K562 (cell line): Measurements from ENCODE around the gene TRNT1. TPM values are rescaled to one million over a fixed set of nuclear protein-coding genes. Genes with fewer than 3 reads are reported as not detected.

Source experiments
- ATAC-seq: fragments of 200-7000 bp; cut with Tn5 transposase; 3 replicates; pipeline ENCODE4 v1.9.1; 2020; ENCODE audit warnings: moderate library complexity
- BruUV-seq: library from RNA; stranded (reverse); fragments of 400-500 nt; replicated peaks from 2 replicates; lab custom pipeline; 2021; lab: Mats Ljungman, UMichigan
- CTCF ChIA-PET: fragments of 300-600 bp; formaldehyde crosslinking; extraction: SDS; loops from one replicate; lab custom pipeline; 2021; ENCODE audit warnings: low intra/inter-chr PET ratio; lab: Yijun Ruan, JAX
- POLR2A ChIA-PET: fragments of 300-600, 350-650 bp; sonication (Branson Sonifier 250); formaldehyde crosslinking; extraction: SDS; loops from one replicate; lab custom pipeline; 2021; ENCODE audit warnings: antibody characterized with exemption, inconsistent platforms; lab: Yijun Ruan, JAX
- DNase-seq, 4 experiments: peaks; one replicate each; pipeline versions ENCODE4 v3.0.0 to v3.0.0-alpha.2; 2011 to 2018; ENCODE audit warnings: low spot score in 3 of 4, mixed read lengths in 3 of 4; ENCODE audit errors: extremely low read depth in 1 of 4
- FAIRE-seq: peaks from 2 replicates; lab custom pipeline; 2011; peaks lifted over from hg19 to GRCh38; lab: Jason Lieb, UNC
- H2AFZ ChIP-seq: 2 replicates; pipeline ENCODE4 v1.6.0; 2011; ENCODE audit warnings: low read depth, low read length, control low read depth, inconsistent platforms
- H3K27ac ChIP-seq: fragments of 200-600 bp; 3 replicates; pipeline ENCODE4 v1.8.0; 2011; ENCODE audit warnings: low read depth, mild to moderate bottlenecking, control low read depth, inconsistent platforms, low read length, moderate library complexity, mixed read lengths; ENCODE audit errors: extremely low read depth
- H3K27me3 ChIP-seq, 2 experiments: fragments of 300-600 bp in 1 of 2; 2 replicates in 1 of 2; 3 replicates in 1 of 2; pipeline versions ENCODE4 v1.6.0 to v1.8.0; 2011; ENCODE audit warnings: inconsistent platforms in 2 of 2, low read length in 2 of 2, mild to moderate bottlenecking in 1 of 2, mixed read lengths in 1 of 2, moderate library complexity in 1 of 2; ENCODE audit not compliant: control insufficient read depth in 2 of 2, insufficient read depth in 2 of 2
- H3K36me3 ChIP-seq: fragments of 300-600 bp; 3 replicates; pipeline ENCODE4 v1.8.0; 2011; ENCODE audit warnings: mild to moderate bottlenecking, low read length, inconsistent platforms; ENCODE audit not compliant: control insufficient read depth, insufficient read depth
- H3K4me1 ChIP-seq, 2 experiments: fragments of 200-600 bp in 1 of 2; replicated peaks in 1 of 2; 2 replicates in 1 of 2; 3 replicates in 1 of 2; pipeline versions ENCODE4 v1.5.1 to v1.8.0; 2011; ENCODE audit warnings: inconsistent platforms in 2 of 2, low read length in 2 of 2, mild to moderate bottlenecking in 1 of 2, mixed read lengths in 1 of 2, moderate library complexity in 1 of 2; ENCODE audit not compliant: control insufficient read depth in 2 of 2, insufficient read depth in 2 of 2
- H3K4me2 ChIP-seq: 2 replicates; pipeline ENCODE4 v1.6.1; 2011; ENCODE audit warnings: low read length, control low read depth, inconsistent platforms, mixed read lengths; ENCODE audit not compliant: insufficient read depth
- H3K4me3 ChIP-seq: fragments of 200-600 bp; sonication (generic), shearing (Covaris generic); 2 replicates; pipeline ENCODE4 v1.5.1; 2016; ENCODE audit warnings: control low read depth, inconsistent platforms
- H3K79me2 ChIP-seq: fragments of 200-600 bp; 3 replicates; pipeline ENCODE4 v1.8.0; 2011; ENCODE audit warnings: low read length, inconsistent platforms; ENCODE audit not compliant: control insufficient read depth, insufficient read depth
- H3K9ac ChIP-seq, 2 experiments: 2 replicates each; pipeline versions ENCODE4 v1.6.0 to v1.6.1; 2011; ENCODE audit warnings: low read depth in 2 of 2, low read length in 2 of 2, control low read depth in 1 of 2, inconsistent platforms in 1 of 2, mild to moderate bottlenecking in 1 of 2, mixed read lengths in 1 of 2; ENCODE audit not compliant: insufficient read depth in 1 of 2
- H3K9me1 ChIP-seq: one replicate; pipeline ENCODE4 v1.6.0; 2011; ENCODE audit warnings: inconsistent platforms, mild to moderate bottlenecking, low read length, moderate library complexity; ENCODE audit not compliant: control insufficient read depth, insufficient read depth
- H3K9me3 ChIP-seq: replicated peaks from 2 replicates; pipeline ENCODE4 v1.5.1; 2011; ENCODE audit warnings: low read depth, low read length, inconsistent platforms; ENCODE audit not compliant: control insufficient read depth, insufficient read depth
- H4K20me1 ChIP-seq: replicated peaks from 2 replicates; pipeline ENCODE4 v1.6.1; 2011; ENCODE audit warnings: low read length, inconsistent platforms, mixed read lengths; ENCODE audit not compliant: control insufficient read depth, insufficient read depth
- ZNF280B ChIP-seq: fragments of 250-450 bp; sonication (Bioruptor Pico); IDR thresholded peaks from 2 replicates; pipeline ENCODE4 v1.5.1; 2021; ENCODE audit warnings: mild to moderate bottlenecking
- WGBS: fragments of 100-300 bp; shearing (Covaris generic); methylation state at CpG from one replicate; pipeline ENCODE4 v1.1.6; 2016; ENCODE audit warnings: low coverage, mixed read lengths; ENCODE audit not compliant: insufficient coverage; ENCODE audit errors: missing lambda C conversion rate; 5-methylcytosine and 5-hydroxymethylcytosine counted together
- in situ Hi-C: fragments of 300-500 bp; cut with MboI; formaldehyde crosslinking; loops from 4 replicates; pipeline ENCODE4 v1.15.0; 2018; ENCODE audit warnings: inconsistent platforms, mixed read lengths
- intact Hi-C: fragments of 100-400 bp; cut with micrococcal nuclease; formaldehyde crosslinking; loops from 2 replicates; pipeline ENCODE4 v1.14.2; 2022
- polyA plus RNA-seq, 8 experiments: library from polyadenylated mRNA; depleted of rRNA in 4 of 8; stranded (reverse) in 5 of 8; unstranded in 3 of 8; fragments of >200 nt; fragmentation: Nextera tagmentation in 2 of 8; fragmentation: Illumina TruSeq in 1 of 8; extraction: Ambion mirVana in 2 of 8; extraction: Trizol in 1 of 8; gene quantifications; 2 replicates each; pipeline versions ENCODE4 v1.2.1 to v1.2.3, GENCODE V29; 2011 to 2014; ENCODE audit warnings: inconsistent platforms in 1 of 8, missing spikeins in 1 of 8
- total RNA-seq, 7 experiments: library from RNA; depleted of rRNA in 6 of 7; stranded (reverse); fragments of >200 nt in 6 of 7; fragmentation: Illumina TruSeq in 2 of 7; extraction: Trizol in 2 of 7; gene quantifications; 2 replicates each; pipeline versions ENCODE4 v1.2.1 to v1.2.3, GENCODE V29; 2011 to 2021; ENCODE audit warnings: low replicate concordance in 1 of 7
- TF ChIP-seq, protein P1 (sequence below), 2 experiments: fragments of 450-650 bp; formaldehyde crosslinking in 1 of 2; IDR thresholded peaks; 2 replicates each; pipeline versions ENCODE4 v1.4.0 to v1.6.1; 2014 to 2020; ENCODE audit warnings: mild to moderate bottlenecking in 2 of 2, borderline replicate concordance in 1 of 2, low read depth in 1 of 2
- TF ChIP-seq, protein P2 (sequence below): fragments of 450-650 bp; IDR thresholded peaks from 2 replicates; pipeline ENCODE4 v1.7.1; 2018; ENCODE audit warnings: mild to moderate bottlenecking, low read depth; ENCODE audit not compliant: partially characterized antibody

Gene TRNT1
- total and polyA plus RNA-seq, 9 of the 15 experiments (the other 6 are each of a cell fraction or from before 2014, with no cell fraction given) = 38.1 to 58.2 (median 47.4) TPM

- intact Hi-C loops = no loop called here
- no peak overlapping the region for H3K27ac ChIP-seq
- no peak overlapping the region for H2AFZ ChIP-seq
- no peaks in the 10 kb centered on the region for H3K79me2 ChIP-seq
- in situ Hi-C loops = no loop called here
- peaks cover 5 to 6% of the 10 kb centered on the region in 2 experiments; a peak in 3 of 5 replicates for H3K27me3 ChIP-seq
- no TSS peak for BruUV-seq
- FAIRE-seq (no peak), ATAC-seq (no peak), DNase-seq (no peak)
- peaks cover 0 to 7% of the 10 kb centered on the region in 2 experiments; a peak in 2 of 5 replicates for H3K4me1 ChIP-seq
- no peak overlapping the region for H3K4me2 ChIP-seq
- no peaks in the 10 kb centered on the region for H3K9me3 ChIP-seq
- no peak overlapping the region for H3K9ac ChIP-seq
- no peaks in the 10 kb centered on the region for H4K20me1 ChIP-seq
- H3K36me3 ChIP-seq = no peaks in the 10 kb centered on the region
- ChIA-PET POLR2A (no interaction called here), CTCF (no interaction called here)
- H3K4me3 ChIP-seq = no peak overlapping the region
- H3K9me1 ChIP-seq = no peaks in the 10 kb centered on the region
- WGBS = 4% methylated on average over 3 of the region's 3 CpGs
- TF ChIP-seq, protein P1, sequence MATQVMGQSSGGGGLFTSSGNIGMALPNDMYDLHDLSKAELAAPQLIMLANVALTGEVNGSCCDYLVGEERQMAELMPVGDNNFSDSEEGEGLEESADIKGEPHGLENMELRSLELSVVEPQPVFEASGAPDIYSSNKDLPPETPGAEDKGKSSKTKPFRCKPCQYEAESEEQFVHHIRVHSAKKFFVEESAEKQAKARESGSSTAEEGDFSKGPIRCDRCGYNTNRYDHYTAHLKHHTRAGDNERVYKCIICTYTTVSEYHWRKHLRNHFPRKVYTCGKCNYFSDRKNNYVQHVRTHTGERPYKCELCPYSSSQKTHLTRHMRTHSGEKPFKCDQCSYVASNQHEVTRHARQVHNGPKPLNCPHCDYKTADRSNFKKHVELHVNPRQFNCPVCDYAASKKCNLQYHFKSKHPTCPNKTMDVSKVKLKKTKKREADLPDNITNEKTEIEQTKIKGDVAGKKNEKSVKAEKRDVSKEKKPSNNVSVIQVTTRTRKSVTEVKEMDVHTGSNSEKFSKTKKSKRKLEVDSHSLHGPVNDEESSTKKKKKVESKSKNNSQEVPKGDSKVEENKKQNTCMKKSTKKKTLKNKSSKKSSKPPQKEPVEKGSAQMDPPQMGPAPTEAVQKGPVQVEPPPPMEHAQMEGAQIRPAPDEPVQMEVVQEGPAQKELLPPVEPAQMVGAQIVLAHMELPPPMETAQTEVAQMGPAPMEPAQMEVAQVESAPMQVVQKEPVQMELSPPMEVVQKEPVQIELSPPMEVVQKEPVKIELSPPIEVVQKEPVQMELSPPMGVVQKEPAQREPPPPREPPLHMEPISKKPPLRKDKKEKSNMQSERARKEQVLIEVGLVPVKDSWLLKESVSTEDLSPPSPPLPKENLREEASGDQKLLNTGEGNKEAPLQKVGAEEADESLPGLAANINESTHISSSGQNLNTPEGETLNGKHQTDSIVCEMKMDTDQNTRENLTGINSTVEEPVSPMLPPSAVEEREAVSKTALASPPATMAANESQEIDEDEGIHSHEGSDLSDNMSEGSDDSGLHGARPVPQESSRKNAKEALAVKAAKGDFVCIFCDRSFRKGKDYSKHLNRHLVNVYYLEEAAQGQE (IDR thresholded peaks at IDR 0.05; ENCODE audit: borderline replicate concordance) = no peak
- TF ChIP-seq, protein P1 (CRISPR knock-in tag; IDR thresholded peaks at IDR 0.05; ENCODE audit: low read depth) = no peak
- TF ChIP-seq, protein P2, sequence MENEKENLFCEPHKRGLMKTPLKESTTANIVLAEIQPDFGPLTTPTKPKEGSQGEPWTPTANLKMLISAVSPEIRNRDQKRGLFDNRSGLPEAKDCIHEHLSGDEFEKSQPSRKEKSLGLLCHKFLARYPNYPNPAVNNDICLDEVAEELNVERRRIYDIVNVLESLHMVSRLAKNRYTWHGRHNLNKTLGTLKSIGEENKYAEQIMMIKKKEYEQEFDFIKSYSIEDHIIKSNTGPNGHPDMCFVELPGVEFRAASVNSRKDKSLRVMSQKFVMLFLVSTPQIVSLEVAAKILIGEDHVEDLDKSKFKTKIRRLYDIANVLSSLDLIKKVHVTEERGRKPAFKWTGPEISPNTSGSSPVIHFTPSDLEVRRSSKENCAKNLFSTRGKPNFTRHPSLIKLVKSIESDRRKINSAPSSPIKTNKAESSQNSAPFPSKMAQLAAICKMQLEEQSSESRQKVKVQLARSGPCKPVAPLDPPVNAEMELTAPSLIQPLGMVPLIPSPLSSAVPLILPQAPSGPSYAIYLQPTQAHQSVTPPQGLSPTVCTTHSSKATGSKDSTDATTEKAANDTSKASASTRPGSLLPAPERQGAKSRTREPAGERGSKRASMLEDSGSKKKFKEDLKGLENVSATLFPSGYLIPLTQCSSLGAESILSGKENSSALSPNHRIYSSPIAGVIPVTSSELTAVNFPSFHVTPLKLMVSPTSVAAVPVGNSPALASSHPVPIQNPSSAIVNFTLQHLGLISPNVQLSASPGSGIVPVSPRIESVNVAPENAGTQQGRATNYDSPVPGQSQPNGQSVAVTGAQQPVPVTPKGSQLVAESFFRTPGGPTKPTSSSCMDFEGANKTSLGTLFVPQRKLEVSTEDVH = no peak
- no peak for TF ChIP-seq ZNF280B
Measured at GRCh38 chr3:3107858-3108257, 18.9 kb upstream of the TRNT1 start.
